WTC11 (cell line): ENCODE results near the gene CSKMT.

Source experiments
- AFF4 ChIP-seq: sonication (generic); formaldehyde crosslinking; IDR thresholded peaks from 2 replicates; pipeline ENCODE4 v1.8.1; 2023; ENCODE audit warnings: mild to moderate bottlenecking, missing genetic modification reagents, borderline replicate concordance
- ERG ChIP-seq: fragments of 250-450 bp; sonication (Bioruptor Pico); IDR thresholded peaks from 2 replicates; pipeline ENCODE4 v1.8.0; 2021; ENCODE audit warnings: mild to moderate bottlenecking
- NFE2L1 ChIP-seq: sonication (generic); formaldehyde crosslinking; IDR thresholded peaks from 2 replicates; pipeline ENCODE4 v1.8.1; 2023; ENCODE audit warnings: missing genetic modification reagents
- NR2C2 ChIP-seq: sonication (generic); formaldehyde crosslinking; IDR thresholded peaks from 2 replicates; pipeline ENCODE4 v1.8.0; 2022; ENCODE audit warnings: mild to moderate bottlenecking, missing genetic modification reagents
- SP1 ChIP-seq: sonication (generic); formaldehyde crosslinking; conservative IDR thresholded peaks from 2 replicates; pipeline ENCODE4 v1.8.1; 2022; ENCODE audit warnings: missing genetic modification reagents
- USF1 ChIP-seq: sonication (generic); formaldehyde crosslinking; IDR thresholded peaks from 2 replicates; pipeline ENCODE4 v1.8.0; 2022; ENCODE audit warnings: mild to moderate bottlenecking, missing genetic modification reagents
- ZNF121 ChIP-seq: sonication (generic); formaldehyde crosslinking; IDR thresholded peaks from 2 replicates; pipeline ENCODE4 v1.8.0; 2023; ENCODE audit warnings: missing genetic modification reagents
- ZNF232 ChIP-seq: sonication (generic); formaldehyde crosslinking; IDR thresholded peaks from 2 replicates; pipeline ENCODE4 v1.8.0; 2022; ENCODE audit warnings: mild to moderate bottlenecking, missing genetic modification reagents
- TF ChIP-seq, protein P1 (sequence below): sonication (generic); formaldehyde crosslinking; IDR thresholded peaks from 2 replicates; pipeline ENCODE4 v1.8.1; 2022; ENCODE audit warnings: low read depth, mild to moderate bottlenecking, moderate library complexity, missing genetic modification reagents, borderline replicate concordance
- TF ChIP-seq, protein P2 (sequence below): sonication (generic); formaldehyde crosslinking; IDR thresholded peaks from 2 replicates; pipeline ENCODE4 v1.8.1; 2022; ENCODE audit warnings: missing genetic modification reagents, borderline replicate concordance
- TF ChIP-seq, protein P3 (sequence below): fragments of 200-600 bp; IDR thresholded peaks from 2 replicates; pipeline ENCODE4 v1.8.0; 2022; ENCODE audit warnings: antibody characterized with exemption

- TF ChIP-seq, protein P1, sequence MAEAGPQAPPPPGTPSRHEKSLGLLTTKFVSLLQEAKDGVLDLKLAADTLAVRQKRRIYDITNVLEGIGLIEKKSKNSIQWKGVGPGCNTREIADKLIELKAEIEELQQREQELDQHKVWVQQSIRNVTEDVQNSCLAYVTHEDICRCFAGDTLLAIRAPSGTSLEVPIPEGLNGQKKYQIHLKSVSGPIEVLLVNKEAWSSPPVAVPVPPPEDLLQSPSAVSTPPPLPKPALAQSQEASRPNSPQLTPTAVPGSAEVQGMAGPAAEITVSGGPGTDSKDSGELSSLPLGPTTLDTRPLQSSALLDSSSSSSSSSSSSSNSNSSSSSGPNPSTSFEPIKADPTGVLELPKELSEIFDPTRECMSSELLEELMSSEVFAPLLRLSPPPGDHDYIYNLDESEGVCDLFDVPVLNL: no peak
- TF ChIP-seq SP1 (CRISPR knock-in tag) (peak; percentile 80), USF1 (CRISPR knock-in tag) (peak; percentile 99), ZNF121 (CRISPR knock-in tag) (no peak), ERG (CRISPR knock-in tag) (no peak), ZNF232 (CRISPR knock-in tag) (0 out of 2 replicates have a peak, but pooled peaks have one; percentile 37), AFF4 (CRISPR knock-in tag) (no peak), NR2C2 (CRISPR knock-in tag) (no peak; the same call in 1 of the 2 replicates), NFE2L1 (CRISPR knock-in tag) (no peak)
- TF ChIP-seq, protein P2, sequence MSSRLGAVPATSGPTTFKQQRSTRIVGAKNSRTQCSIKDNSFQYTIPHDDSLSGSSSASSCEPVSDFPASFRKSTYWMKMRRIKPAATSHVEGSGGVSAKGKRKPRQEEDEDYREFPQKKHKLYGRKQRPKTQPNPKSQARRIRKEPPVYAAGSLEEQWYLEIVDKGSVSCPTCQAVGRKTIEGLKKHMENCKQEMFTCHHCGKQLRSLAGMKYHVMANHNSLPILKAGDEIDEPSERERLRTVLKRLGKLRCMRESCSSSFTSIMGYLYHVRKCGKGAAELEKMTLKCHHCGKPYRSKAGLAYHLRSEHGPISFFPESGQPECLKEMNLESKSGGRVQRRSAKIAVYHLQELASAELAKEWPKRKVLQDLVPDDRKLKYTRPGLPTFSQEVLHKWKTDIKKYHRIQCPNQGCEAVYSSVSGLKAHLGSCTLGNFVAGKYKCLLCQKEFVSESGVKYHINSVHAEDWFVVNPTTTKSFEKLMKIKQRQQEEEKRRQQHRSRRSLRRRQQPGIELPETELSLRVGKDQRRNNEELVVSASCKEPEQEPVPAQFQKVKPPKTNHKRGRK: no peak
- TF ChIP-seq, protein P3, sequence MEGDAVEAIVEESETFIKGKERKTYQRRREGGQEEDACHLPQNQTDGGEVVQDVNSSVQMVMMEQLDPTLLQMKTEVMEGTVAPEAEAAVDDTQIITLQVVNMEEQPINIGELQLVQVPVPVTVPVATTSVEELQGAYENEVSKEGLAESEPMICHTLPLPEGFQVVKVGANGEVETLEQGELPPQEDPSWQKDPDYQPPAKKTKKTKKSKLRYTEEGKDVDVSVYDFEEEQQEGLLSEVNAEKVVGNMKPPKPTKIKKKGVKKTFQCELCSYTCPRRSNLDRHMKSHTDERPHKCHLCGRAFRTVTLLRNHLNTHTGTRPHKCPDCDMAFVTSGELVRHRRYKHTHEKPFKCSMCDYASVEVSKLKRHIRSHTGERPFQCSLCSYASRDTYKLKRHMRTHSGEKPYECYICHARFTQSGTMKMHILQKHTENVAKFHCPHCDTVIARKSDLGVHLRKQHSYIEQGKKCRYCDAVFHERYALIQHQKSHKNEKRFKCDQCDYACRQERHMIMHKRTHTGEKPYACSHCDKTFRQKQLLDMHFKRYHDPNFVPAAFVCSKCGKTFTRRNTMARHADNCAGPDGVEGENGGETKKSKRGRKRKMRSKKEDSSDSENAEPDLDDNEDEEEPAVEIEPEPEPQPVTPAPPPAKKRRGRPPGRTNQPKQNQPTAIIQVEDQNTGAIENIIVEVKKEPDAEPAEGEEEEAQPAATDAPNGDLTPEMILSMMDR: no peak
These were observed 13.9 kb downstream of the CSKMT start, which contains the start of gene UBXN1 for GRCh38 chr11:62678770-62679696.
